Fibroblast of lung (primary cell): ENCODE data around the gene SF3A2. TPM values are rescaled to one million over a fixed set of nuclear protein-coding genes. Genes with fewer than 3 reads are reported as not detected.

Experiments used
- DNase-seq, 2 donors: peaks; one replicate each; pipeline versions ENCODE4 v3.0.0 to v3.0.0-alpha.2; 2010; ENCODE audit warnings: low read depth in 2 of 2
- H2AFZ ChIP-seq: 2 replicates; pipeline ENCODE4 v1.5.1; 2012; ENCODE audit warnings: low read length, control low read depth, inconsistent platforms
- H3K27ac ChIP-seq: 2 replicates; pipeline ENCODE4 v1.5.1; 2011; ENCODE audit warnings: low read length, control low read depth; ENCODE audit not compliant: insufficient read depth
- H3K27me3 ChIP-seq: 2 replicates; pipeline ENCODE4 v1.5.1; 2011; ENCODE audit warnings: mild to moderate bottlenecking, low read length; ENCODE audit not compliant: control insufficient read depth, insufficient read depth
- H3K36me3 ChIP-seq: 2 replicates; pipeline ENCODE4 v1.5.1; 2011; ENCODE audit warnings: low read length; ENCODE audit not compliant: control insufficient read depth, insufficient read depth
- H3K4me1 ChIP-seq: 2 replicates; pipeline ENCODE4 v1.5.1; 2011; ENCODE audit warnings: low read length; ENCODE audit not compliant: control insufficient read depth, insufficient read depth; ENCODE audit errors: extremely low read depth
- H3K4me2 ChIP-seq: 2 replicates; pipeline ENCODE4 v1.5.1; 2011; ENCODE audit warnings: low read length, control low read depth; ENCODE audit not compliant: insufficient read depth; ENCODE audit errors: extremely low read depth
- H3K4me3 ChIP-seq, 4 experiments: fragments of 200-600 bp in 1 of 4; sonication (generic) in 1 of 4; replicated peaks in 1 of 4; 2 replicates each; pipeline ENCODE4 v1.5.1; 2011 to 2016; ENCODE audit warnings: low read length in 4 of 4, low read depth in 3 of 4, mild to moderate bottlenecking in 3 of 4, control low read depth in 2 of 4, inconsistent platforms in 1 of 4, mixed read lengths in 1 of 4; ENCODE audit not compliant: insufficient read depth in 1 of 4; ENCODE audit errors: control extremely low read depth in 1 of 4
- H3K79me2 ChIP-seq: 2 replicates; pipeline ENCODE4 v1.5.1; 2012; ENCODE audit warnings: mild to moderate bottlenecking, low read length, inconsistent platforms; ENCODE audit not compliant: control insufficient read depth, insufficient read depth
- H3K9ac ChIP-seq: 2 replicates; pipeline ENCODE4 v1.5.1; 2011; ENCODE audit warnings: mild to moderate bottlenecking, low read length, control low read depth; ENCODE audit not compliant: insufficient read depth
- H3K9me3 ChIP-seq: 2 replicates; pipeline ENCODE4 v1.5.1; 2012; ENCODE audit warnings: low read depth, low read length; ENCODE audit not compliant: control insufficient read depth, insufficient read depth
- H4K20me1 ChIP-seq: 2 replicates; pipeline ENCODE4 v1.5.1; 2011; ENCODE audit warnings: low read length; ENCODE audit not compliant: control insufficient read depth, insufficient read depth; ENCODE audit errors: extremely low read depth
- EZH2 ChIP-seq: IDR thresholded peaks from 2 replicates; pipeline ENCODE4 v1.5.1; 2012; ENCODE audit warnings: low read length, control low read depth, mild to moderate bottlenecking; ENCODE audit errors: missing control alignments
- polyA plus RNA-seq, 2 donors: library from polyadenylated mRNA; depleted of rRNA in 1 of 2; stranded (reverse) in 1 of 2; unstranded in 1 of 2; fragments of >200 nt; gene quantifications; 2 replicates each; pipeline ENCODE4 v1.2.1, GENCODE V29; 2011 to 2012; ENCODE audit warnings: missing spikeins in 1 of 2
- total RNA-seq: library from RNA; depleted of rRNA; stranded (reverse); fragments of >200 nt; gene quantifications from 2 replicates; pipeline ENCODE4 v1.2.1, GENCODE V29; 2014
- TF ChIP-seq, protein P1 (sequence below), 2 donors: IDR thresholded peaks in 1 of 2; conservative IDR thresholded peaks in 1 of 2; 1 replicate in 1 of 2; 2 replicates in 1 of 2; pipeline ENCODE4 v1.5.1; 2011 to 2012; ENCODE audit warnings: low read length in 2 of 2, control low read depth in 1 of 2, inconsistent platforms in 1 of 2, low read depth in 1 of 2, mild to moderate bottlenecking in 1 of 2

Gene SF3A2
- total and polyA plus RNA-seq, 2 donors (not counting 1 experiment from before 2014, with no cell fraction given), result 11.1 to 31.5 TPM

DNA sequence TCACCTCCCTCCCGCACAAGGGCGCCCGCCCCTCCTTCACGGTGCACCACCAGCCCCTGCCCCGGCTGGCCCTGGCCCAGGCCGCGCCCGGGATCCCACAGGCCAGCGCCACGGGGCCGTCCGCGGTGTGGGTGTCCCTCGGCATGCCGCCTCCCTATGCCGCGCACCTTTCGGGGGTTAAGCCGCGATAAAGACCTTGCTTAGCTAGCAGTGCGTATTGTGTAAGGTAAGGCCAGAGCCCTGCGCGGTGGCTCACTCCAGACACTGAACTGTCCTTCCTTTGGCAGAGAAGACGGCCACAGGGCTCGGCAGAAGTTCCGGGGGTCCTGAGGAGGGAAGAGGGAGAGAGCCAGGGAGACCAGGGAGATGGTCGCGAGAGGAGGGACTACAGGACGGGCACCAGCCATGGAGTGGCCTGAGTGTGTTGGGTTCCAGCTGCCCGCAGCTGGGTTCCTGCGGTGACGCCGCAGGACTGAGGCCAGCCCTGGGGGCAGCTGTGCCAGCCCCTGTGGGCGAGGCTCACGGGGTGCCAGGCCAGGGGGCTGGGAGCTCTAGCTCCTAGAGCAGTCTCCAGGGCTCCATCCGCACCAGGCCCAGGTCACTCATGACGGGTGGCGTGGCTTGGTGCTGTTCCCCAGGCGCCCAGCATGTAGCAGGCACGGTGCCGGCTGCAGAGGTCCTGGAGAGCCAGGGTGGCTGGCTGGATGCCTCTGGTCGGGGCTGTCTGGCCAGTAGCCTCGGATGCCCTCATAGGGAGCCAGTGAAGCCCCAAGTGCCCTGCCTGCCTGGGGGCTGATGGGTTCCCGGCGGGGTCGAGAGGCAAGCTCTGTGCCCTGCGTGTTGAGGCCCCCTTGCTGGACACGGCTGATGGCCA lies 8.2 kb upstream of the SF3A2 start:
- no peak overlapping the region for H3K9ac ChIP-seq
- no peaks in the 10 kb centered on the region for H3K27me3 ChIP-seq
- peaks cover 51% of the 10 kb centered on the region for H3K36me3 ChIP-seq
- no peak overlapping the region for H3K4me3 ChIP-seq
- no peak for DNase-seq
- no peak overlapping the region for H3K4me2 ChIP-seq
- no peaks in the 10 kb centered on the region for H3K9me3 ChIP-seq
- no peaks in the 10 kb centered on the region for H4K20me1 ChIP-seq
- no peak overlapping the region for H2AFZ ChIP-seq
- no peaks in the 10 kb centered on the region for H3K4me1 ChIP-seq
- H3K79me2 ChIP-seq, result peaks cover 14% of the 10 kb centered on the region
- no peak overlapping the region for H3K27ac ChIP-seq
- TF ChIP-seq EZH2, result no peak
- TF ChIP-seq, protein P1, sequence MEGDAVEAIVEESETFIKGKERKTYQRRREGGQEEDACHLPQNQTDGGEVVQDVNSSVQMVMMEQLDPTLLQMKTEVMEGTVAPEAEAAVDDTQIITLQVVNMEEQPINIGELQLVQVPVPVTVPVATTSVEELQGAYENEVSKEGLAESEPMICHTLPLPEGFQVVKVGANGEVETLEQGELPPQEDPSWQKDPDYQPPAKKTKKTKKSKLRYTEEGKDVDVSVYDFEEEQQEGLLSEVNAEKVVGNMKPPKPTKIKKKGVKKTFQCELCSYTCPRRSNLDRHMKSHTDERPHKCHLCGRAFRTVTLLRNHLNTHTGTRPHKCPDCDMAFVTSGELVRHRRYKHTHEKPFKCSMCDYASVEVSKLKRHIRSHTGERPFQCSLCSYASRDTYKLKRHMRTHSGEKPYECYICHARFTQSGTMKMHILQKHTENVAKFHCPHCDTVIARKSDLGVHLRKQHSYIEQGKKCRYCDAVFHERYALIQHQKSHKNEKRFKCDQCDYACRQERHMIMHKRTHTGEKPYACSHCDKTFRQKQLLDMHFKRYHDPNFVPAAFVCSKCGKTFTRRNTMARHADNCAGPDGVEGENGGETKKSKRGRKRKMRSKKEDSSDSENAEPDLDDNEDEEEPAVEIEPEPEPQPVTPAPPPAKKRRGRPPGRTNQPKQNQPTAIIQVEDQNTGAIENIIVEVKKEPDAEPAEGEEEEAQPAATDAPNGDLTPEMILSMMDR (conservative IDR thresholded peaks at IDR 0.05 in 1 of 2, IDR thresholded peaks at IDR 0.05 in 1 of 2; ENCODE audit: low read depth in 1 of 2, low read length in 2 of 2), result no peak

DNA sequence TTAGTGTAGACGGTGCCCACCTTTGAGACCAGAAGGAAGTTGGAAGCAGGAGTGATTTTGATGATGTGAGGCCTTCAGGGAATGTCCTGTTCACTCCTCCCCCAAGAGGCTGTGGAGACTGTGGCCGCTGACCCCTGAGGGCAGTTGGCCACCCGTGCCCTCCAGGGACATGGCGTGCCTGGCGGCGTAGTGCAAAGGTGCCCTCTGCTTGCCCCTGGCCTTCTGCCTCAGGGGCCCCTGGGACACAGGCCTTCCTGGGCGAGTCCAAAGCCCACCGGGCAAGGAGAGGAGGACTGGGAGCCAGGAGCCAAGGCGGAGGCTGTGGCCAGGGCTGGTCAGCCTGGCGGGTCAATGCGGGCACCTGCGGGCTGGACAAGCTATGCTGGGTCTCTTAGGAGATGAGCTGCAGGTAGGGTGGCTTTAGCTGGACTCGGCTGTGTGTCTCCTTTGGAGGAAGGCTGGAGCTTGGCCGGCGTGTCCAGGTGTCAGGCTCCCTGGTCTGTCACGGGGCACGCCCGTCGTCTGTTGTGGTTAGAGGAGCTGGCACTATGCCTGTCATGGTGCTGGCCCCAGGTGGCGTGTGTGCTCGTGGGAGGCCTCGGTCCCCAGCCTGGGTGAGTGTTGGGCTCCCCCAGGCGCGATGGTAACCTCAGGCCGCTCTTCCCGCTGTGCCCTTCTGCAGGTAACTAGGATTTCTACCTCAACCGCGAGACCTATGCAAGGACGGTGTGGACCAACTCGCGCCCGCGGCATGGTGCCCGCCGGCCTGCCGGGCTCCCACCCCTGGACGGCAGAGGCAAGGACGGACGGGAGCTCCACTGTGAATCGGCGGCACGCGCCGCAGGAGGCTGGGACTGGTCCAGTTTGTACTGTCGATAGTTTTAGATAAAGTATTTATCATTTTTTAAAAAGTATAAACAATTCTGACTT lies 7.3 kb upstream of the SF3A2 start:
- Histone ChIP-seq H3K9me3 (no peaks in the 10 kb centered on the region), H3K79me2 (peaks cover 24% of the 10 kb centered on the region), H3K4me1 (no peaks in the 10 kb centered on the region), H4K20me1 (no peaks in the 10 kb centered on the region), H3K27me3 (no peaks in the 10 kb centered on the region), H2AFZ (no peak overlapping the region), H3K4me3 (no peak overlapping the region), H3K36me3 (peaks cover 54% of the 10 kb centered on the region), H3K27ac (no peak overlapping the region), H3K9ac (no peak overlapping the region), H3K4me2 (no peak overlapping the region)
- no peak for DNase-seq
- TF ChIP-seq, protein P1 (conservative IDR thresholded peaks at IDR 0.05 in 1 of 2, IDR thresholded peaks at IDR 0.05 in 1 of 2; ENCODE audit: low read depth in 1 of 2, low read length in 2 of 2), result no peak
- no peak for TF ChIP-seq EZH2

DNA sequence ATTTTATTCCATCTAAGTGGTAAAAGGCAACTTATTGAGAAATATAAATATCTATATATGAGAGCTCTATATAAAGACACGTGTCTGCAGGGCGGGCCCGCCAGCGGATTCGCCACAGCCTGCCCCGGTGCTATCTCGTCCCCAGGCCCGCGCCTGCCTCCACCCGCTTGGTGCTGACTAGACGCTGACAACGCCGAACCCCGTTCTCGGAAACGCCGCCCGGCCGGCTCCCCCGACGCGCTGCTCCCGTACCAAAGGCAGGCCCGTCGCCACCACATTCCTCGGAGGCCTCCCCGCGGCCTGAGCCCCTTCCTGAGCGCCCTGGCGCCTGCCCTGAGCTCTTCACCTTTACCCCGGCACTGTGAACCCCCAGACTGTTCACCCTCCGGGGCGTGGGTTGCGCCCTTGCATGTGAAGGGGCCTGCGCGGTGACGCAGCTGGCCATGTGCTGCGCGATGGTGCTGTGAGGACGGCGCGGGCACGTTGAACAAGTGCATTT lies 6.5 kb upstream of the SF3A2 start:
- H3K9me3 ChIP-seq, result no peaks in the 10 kb centered on the region
- TF ChIP-seq, protein P1 (conservative IDR thresholded peaks at IDR 0.05 in 1 of 2, IDR thresholded peaks at IDR 0.05 in 1 of 2; ENCODE audit: low read depth in 1 of 2, low read length in 2 of 2), result no peak
- TF ChIP-seq EZH2, result no peak
- H3K27me3 ChIP-seq, result no peaks in the 10 kb centered on the region
- H3K79me2 ChIP-seq, result peaks cover 31% of the 10 kb centered on the region
- H3K36me3 ChIP-seq, result peaks cover 51% of the 10 kb centered on the region
- no peaks in the 10 kb centered on the region for H3K4me1 ChIP-seq
- DNase-seq, result no peak
- no peak overlapping the region for H3K9ac ChIP-seq
- no peak overlapping the region for H3K4me3 ChIP-seq
- no peaks in the 10 kb centered on the region for H4K20me1 ChIP-seq
- no peak overlapping the region for H3K27ac ChIP-seq
- H3K4me2 ChIP-seq, result no peak overlapping the region
- no peak overlapping the region for H2AFZ ChIP-seq
